GM19395 (cell line): ENCODE data around the gene SSTR4.

Source experiments
- ATAC-seq: cut with Tn5 transposase; IDR thresholded peaks from one replicate; pipeline ENCODE4 v1.9.1; 2021; ENCODE audit warnings: mild to moderate bottlenecking, moderate library complexity; ENCODE audit not compliant: unreplicated experiment

SSTR4 gene

DNA sequence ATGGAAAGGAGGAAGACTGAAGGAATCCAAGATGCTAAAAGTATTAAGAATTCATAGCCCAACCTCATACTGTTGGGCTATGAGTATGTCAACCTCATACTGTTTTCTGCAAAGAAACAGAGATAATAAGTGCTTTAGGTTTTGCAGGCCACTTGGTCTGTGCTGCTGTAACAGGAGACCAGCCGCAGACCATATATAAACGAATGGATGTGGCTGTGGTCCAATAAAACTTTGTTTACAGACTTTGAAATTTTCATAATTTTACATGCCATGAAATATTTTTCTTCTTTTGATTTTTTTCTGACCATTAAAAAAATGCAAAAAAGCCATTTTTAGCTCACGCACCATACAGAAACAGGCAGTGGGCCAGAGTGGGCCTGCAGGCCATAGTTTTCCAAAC lies 28.1 kb downstream of the SSTR4 start:
- ATAC-seq: no peak

DNA sequence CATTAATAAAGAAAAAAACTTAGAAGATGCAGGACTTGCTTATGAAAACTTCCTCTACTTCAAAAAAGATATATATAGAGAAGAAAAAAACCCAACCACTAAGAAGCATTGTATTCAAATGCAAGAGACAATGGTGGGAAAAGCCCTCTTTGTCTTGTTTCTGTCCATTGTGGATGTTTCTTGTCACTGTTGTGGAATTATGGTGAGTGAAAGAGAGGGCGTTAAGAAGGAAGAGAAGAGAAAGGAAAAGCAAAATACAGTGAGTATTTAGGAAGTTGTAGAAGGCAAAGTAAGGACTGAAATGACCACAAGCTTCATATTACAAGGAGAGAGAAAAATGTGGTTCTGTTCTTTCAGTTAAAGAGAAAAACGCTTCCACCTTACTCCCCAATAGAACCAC lies 28.5 kb downstream of the SSTR4 start:
- no peak for ATAC-seq

DNA sequence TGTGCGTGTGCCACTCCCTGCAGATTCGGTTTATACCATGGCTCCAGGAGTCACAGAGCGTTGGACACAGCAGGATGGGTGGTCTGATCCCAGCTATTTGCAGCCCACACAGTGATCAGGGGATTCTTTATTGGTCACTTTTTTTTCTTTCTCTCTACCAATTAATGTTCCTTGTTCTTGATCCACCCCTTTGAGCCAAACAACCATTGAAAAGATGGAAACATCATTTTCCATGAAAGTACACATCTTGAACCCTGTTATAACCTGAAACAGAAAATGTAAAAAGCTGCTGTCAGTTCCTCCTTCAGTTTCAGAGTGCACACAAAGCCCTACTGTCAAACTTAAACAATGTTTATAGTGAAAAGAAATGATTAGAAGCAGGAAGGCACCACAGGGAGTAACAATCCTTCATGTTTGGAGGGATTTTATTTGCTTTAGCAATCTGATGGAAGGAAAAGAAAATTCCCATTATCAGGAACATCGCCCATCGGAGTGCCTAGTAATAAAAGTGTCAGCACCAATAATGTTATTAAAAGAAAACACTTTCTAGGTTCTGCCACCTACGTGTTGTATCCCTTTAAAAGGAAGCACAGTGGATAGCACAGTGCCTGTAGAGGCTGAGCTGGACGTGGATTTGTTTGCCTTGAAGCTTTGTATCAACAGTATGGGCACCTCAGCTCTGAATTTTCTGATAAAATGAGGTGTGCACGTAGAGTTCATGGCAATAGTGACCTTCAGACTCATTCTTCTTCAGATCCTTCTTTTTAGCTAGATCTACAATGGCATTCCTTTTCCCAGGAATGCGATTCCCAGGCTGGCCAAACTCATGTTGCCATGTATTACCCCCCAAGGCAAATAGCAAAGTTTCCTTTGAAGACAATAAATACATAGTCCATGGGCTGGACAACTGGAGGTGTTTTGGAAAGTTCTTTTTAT lies 30.4 kb downstream of the SSTR4 start:
- ATAC-seq: no peak

DNA sequence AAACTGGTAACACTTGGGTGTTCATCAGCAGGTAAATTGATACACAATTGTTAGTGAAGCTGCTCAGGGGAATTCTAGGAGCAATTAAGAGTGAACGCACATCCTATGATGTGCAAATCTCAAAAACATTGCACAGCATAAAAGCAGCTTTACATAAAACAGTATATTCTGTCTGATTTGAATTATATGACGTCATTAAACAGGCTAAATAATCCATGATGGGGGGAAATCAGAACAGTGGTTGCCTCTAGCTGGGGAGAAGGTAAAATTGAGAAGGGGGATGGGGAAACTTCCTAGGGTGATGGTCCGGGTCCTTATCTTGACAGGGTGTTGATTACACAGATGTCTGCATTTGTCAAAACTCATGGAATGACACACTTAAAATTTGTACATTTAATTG lies 31.7 kb downstream of the SSTR4 start:
- ATAC-seq: no peak

DNA sequence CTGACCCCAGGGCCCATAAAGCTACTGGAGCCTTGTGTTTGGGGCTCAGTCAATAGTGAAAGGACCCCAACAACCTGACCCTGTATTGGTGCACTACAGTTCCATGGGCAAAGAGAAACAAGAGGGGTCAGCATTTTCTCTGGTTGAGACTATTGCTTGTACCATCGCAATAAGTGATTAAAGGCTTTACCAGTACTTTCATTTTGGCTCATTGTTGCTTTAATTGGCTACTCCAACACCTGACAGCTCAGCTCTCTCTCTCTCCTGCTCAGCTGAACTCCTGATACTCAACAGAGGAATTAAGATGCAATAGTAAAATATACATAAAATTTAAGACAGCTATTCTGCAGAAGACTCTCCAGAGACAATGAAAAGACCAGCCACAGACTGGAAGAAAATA lies 33.2 kb downstream of the SSTR4 start:
- no peak for ATAC-seq

DNA sequence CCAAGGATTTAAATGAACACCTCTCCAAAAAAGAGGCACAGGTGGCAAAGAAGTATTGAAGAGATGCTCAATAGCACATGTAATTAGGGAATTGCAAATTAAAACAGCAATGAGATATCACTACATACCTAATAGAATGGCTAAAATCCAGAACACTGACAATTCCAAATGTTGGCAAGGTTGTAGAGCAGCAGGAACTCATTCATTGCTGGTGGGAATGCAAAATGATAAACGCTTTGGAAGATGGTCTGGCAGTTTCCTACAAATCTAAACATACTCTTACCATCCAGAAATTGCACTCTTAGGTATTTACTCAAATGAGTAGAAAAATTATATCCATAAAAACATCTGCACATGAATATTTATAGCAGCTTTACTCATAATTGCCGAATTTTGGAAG lies 34.0 kb downstream of the SSTR4 start:
- ATAC-seq: no peak

DNA sequence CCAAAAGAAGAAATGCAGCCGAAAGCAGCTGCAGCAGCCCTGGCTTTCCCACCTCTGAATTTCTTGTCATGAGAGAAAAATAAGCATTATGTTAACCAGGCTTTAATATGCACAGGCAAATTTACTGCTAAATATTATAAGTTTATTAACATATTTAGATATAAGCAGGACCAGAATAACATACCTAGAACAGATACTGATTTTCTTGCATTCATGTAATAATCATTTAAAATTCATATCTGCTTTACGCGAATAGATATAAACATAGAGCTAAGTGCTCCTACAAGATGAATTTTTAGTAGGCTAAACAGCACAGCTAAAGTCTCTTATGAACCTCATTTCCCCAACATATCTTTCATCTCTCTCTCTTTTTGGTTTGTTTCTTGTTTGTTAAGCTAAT lies 36.3 kb downstream of the SSTR4 start:
- no peak for ATAC-seq

DNA sequence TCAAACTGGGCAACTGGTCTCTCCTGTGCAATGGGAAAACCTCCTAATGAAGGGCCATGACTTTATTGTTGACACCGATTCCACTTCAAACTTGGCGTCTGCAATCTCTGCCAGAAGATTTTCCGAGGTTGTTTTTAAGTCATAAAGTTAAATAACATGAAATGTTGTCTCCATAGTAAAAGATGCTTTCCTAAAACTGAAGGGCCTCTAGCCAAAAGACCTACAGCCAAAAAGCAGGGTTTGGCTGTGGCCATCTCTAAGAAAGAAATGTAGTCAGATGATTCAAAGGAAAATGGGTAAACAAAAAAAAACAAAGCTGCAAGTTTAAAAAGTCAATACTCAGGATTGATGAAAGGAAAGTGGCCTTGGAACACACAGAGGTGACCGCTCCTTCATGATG lies 36.9 kb downstream of the SSTR4 start:
- ATAC-seq: no peak

DNA sequence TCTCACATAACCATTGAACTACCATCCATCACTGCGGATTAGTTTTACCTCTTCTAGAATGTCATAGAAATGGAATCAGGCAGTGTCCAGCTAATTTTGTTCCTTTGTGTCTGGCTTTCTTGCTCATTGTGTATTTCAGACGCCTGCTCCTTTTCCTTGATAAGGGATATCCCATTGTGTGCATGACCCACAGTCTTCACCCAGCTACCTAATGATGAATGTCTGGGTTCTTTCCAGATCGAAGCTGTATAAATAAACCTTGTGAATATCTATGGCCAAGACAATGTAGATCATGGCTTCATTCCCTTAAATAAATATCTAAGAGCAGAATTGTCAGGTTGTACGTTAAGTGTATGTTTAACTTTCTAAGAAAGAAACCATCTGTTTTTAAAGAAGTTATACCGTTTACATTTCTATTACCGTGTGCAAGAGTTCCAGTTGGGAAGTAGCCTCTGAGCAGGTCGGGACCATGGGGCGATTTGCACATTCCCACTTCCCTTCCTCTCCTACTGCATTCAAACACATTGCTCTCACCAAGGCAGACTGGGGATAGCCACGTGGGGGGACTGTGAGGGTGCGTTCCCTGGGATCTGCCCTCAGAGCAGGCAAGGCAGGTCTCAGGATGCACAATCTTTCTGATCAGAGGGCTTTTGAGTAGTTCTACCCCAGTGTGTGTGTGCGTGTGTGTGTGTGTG lies 37.9 kb downstream of the SSTR4 start:
- ATAC-seq: no peak

DNA sequence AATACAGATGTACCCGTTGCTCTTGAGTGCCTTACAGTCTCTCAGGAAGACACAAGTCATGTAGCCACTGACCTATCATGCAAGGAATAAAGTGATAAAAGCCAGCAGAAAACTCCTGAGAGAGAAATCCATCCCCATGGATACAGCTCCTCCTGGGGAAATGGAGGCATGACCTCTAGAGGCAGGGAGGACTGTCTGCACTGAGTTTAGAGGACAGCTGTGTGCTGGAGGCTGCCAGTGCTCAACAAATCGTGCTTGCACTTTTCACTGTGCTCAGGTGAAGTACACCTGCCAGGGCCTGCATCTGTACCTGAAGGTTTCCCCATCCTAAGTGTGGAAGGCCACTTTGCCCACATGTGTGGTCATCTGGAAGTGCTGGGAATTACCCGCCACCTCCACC lies 38.9 kb downstream of the SSTR4 start:
- ATAC-seq: no peak

DNA sequence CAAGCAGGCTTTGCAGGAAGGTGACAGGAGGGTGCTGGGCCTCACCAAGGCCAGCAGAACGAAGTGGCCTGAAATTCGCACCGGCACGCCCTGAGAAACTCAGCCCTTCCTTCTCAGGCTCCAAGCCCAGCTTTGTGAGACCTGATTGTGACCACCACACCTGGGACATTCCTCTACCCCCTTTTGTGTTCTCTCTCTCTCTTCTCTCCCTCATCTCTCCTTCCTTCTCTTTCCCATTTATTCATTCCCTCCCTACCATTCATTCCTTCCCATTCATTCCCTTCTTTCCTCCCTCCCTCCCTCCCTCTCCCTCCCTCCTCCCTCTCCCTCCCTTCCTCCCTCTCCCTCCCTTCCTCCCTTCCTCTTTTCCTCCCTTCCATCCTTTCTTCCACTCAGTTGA lies 42.2 kb downstream of the SSTR4 start:
- no peak for ATAC-seq

DNA sequence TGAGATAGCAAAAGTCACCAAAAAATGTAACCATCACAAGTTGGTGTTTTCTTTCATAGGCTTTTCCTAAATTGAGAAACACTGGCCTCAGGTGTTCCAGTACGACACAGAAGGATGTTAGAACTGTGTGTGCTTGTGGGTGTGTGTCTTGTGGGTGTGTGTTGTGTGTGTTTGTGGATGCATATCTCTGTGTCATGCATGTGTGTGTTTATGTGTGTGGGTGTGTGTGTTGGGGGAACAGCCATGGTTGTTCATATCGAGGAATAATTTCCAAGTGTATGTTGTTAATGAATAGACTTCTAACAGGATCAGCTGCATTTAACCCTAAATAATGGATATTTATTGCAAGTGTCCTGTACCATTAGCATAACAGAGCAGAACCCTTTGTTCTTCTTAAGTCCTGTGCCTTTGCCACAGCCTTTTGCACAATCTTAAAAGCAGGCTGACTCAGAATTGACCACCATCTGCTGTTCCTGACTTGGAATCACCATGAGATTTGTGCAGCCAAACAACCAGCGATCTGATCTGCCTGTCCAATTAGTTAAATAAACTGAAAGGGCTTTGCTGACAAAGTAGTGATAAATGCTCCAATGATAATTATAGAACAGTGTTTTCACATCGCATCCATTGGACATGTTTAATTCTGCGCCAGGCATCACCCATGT lies 43.4 kb downstream of the SSTR4 start:
- ATAC-seq: no peak

DNA sequence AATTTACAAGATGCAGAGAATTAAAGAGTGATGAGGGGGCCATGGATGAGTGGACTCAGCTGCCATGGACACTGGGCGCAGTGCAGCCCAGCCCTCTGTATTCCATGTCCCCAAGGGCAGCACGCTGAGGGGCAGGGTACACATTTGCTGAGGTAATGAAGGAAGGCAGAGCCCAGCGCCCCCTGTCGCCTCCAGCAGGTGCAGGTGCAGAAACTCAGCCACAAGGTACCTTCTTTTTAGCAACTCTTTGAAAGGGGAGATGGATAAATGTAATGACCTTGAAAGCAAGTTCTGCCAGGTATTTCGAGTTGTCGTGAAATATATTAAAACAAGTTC lies 43.9 kb downstream of the SSTR4 start:
- ATAC-seq: no peak

DNA sequence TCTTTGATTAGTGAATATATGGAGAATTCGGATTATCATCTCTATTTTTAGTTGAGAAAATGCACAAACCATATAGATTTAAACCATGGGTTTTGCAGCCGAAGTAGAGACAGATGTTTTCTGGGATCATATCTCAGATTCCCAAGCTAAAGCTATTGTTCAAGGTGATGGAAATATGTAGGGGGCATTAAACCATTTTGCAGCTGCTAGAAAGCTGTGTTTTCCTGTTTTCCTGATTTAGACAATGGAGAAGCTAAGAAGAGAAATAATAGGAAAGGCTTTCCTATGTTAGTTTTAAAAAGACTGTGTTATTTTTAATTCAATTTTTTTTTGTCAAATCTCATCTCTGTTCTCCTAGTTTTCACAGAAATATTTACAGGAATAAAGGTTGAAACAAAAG lies 44.8 kb downstream of the SSTR4 start:
- ATAC-seq: no peak

DNA sequence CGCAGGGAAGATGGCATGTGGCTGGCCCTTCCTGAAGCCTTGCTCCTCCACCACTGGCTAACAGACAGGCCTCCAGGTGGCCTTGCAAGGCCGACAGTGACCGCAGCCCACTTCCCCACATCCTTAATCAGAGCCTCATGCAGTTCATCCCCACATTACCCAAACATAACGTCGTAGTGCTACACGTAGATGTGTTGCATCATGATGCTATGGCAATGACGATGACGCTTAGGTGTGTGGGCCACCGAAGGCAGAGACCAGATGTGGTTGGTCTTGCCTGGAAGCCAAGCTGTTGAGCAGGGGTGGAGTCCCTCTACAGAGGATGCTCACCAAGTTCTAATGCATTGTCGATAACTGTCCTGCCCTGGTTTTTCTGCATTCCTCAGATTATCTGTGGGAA lies 45.4 kb downstream of the SSTR4 start:
- no peak for ATAC-seq

DNA sequence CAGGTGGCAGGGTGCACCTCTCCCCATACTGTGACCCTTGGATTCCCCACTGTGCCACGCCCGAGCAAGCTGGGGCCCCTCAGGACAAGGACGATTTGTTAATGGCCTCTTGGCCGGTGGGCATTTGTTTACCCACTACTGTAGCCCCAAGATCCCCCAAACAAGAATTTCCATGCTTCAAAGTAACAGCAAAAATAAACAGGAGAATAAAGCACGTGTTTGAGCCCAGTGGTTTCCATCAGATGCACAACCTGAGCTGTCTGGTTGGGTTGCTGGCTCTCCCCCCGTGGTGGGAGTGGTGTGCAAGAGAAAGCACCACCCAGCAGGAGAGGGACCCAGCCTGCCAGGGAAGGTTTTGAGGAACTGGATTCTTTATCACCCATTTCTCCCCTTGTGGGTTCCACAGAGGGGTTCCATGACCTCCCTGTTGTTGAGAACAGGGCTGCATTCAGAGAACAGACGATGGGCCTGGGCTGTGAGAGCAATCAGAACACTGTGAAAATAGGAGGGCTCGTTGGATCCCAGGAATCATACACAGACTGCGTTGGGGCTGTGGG lies 46.2 kb downstream of the SSTR4 start:
- ATAC-seq: no peak

DNA sequence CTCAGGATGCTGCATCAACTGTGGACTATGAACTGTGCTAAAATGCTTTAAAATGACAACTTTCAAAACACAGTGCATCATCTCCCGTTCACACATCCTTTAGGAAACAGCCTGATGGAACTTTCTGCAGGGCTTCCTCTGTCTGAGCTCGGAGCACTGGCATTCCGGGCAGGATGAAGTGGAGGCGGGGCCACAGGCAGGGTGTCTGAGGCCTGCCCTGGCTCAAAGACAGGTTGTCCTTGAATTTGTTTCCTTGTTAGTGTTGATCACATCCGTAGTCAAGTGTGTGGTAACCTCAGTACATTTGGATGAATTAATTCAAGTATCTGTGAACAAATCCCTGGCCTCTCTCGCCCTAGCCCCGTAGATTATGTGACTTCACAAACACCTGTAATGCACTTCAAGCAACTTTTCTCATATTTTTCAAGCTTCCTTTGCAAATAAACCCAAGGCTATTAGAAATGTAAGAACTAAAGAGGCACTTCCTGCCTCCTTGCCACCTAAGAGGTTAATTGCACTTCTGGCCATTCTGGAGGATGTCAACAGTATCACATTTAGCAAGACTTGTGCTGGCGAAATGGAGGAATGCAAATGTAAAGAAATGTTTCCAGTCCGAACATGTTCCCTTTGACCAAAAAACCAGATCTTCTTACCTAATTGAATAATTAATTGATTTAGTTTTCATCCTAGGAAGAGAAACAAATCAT lies 47.9 kb downstream of the SSTR4 start:
- no peak for ATAC-seq

DNA sequence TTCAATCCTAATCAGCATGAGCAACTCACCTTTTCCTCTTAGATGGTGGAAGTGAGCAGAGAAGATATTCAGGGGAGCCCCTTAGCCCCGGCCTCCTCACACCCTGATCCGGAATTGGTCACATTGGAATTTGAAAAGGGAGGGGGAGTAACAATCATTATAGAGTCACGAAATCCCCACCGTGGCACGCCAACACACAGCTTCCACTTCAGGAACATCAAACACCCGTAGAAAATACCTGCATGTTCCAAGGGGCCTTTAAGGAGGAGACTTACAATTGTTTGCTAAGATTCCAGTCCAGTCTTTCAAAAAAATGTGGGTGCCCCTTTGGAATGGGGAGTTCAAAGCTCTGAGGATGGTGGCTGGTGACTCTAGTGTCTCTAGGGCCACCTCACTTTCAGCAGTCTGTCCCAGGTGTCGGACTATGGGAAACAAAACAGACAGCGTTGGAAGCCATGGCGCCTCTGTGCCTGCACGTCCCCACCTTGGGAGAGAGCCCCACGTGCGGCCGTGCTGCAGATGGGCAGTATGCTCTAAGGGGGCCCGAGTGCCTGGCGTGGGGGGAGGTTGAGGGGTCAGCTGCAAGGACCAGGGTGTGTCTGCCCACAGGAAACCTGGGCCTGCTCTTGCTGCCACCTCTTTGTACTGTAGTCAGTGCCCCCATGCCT lies 48.6 kb downstream of the SSTR4 start:
- no peak for ATAC-seq

DNA sequence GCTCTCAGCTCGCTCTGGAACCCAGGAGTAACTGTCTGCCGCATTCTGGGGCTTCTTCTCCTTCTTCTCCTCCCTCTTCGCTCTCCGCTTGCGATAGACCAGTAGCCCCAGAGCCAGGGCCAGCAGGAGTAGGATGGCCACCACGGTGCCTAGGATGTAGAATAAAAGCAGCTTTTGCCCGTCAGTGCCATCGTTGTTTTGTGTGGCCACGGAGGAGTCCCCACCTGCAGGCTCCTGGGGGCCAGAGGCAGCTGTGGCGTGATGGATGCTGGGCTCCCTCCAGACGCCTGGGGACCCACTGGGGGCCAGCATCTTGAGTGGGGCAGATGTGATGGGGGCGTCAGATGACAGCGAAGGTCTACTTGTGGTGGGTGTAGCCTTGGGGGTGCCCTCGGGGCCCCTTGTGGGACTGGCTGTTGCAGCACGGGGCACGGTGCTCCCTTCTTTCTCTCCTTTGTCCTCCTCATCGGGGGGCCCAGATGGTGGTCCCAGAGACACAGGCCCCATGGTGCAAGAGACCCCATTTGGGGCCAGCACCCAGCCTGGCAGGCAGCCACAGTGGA lies 49.3 kb downstream of the SSTR4 start:
- no peak for ATAC-seq

DNA sequence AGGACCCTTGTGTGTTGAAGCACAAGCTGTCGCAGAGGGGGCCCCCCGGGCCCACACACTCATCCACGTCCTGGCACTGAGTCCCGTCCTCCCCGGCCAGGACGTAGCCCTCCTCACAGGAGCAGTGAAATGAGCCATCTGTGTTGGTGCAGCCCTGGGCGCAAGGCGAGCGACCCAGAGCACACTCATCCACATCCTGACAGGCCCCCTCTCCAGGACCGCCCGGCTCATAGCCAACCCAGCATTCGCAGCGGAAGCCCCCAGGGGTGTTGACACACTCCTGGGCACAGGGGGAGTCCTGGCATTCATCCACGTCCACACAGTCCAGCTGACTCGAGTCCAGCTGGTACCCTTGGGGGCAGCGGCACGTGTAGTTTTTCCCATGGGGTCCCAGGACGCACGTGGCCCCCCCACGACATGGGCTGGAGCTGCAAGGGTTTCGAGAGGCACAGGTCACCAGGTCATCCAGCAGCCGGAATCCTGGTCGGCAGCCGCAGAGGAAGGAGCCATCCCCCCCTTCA lies 49.8 kb downstream of the SSTR4 start:
- ATAC-seq: no peak
